ENCODE measurements around the gene KLHL6.

The KLHL6 gene

DNA sequence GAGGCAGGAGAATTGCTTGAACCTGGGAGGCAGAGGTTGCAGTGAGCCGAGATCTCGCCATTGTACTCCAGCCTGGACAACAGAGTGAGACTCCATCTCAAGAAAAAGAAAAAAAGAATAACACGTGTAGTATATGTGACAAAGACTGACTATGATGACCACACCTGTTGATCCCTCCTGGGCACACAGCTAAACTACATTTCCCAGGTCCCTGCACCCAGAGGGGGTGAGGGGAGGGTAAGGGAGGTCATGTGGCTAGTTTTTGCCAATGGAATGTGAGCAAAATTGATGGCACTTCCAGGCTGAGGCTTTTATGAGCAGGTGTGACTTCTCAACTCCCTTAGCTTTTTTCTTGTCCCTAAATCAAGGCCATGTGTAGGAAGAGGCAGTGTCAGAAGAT is 58.2 kb downstream of the KLHL6 start:
- Histone ChIP-seq H3K27me3 (ENCODE audit: insufficient read depth, low read length) (no peaks in the 10 kb centered on the region), H3K9ac (ENCODE audit: low read depth, low read length) (no peak overlapping the region), H3K4me3 (ENCODE audit: low read length) (no peak overlapping the region), H3K4me1 (ENCODE audit: insufficient read depth, low read length) (no peaks in the 10 kb centered on the region), H3K27ac (ENCODE audit: low read length) (no peak overlapping the region), H3K36me3 (ENCODE audit: insufficient read depth, low read depth, low read length) (no peaks in the 10 kb centered on the region), H3K9me3 (ENCODE audit: insufficient read depth, low read depth, low read length) (no peaks in the 10 kb centered on the region)

DNA sequence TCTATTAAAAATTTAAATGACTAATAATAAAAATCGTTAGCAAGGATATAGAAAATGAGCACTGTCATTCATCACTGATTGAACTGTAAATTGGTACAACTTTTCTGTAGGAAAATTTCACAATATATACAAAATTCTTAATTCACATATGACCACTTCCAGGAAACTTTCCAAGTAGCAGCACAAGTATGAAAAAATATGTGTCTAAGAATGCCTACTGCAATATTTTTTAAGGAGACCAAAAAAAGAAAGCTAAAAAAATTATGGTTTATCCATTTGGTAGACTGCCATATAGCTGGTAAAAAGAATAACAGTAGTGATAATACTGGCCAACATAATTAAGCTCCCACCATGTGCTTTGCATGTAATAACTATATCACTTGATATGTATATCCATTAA is 59.2 kb downstream of the KLHL6 start:
- no peaks in the 10 kb centered on the region for H3K36me3 ChIP-seq (ENCODE audit: insufficient read depth, low read depth, low read length)
- no peaks in the 10 kb centered on the region for H3K4me1 ChIP-seq (ENCODE audit: insufficient read depth, low read length)
- H3K9me3 ChIP-seq (ENCODE audit: insufficient read depth, low read depth, low read length) = no peaks in the 10 kb centered on the region
- H3K4me3 ChIP-seq (ENCODE audit: low read length) = no peak overlapping the region
- H3K27ac ChIP-seq (ENCODE audit: low read length) = no peak overlapping the region
- H3K9ac ChIP-seq (ENCODE audit: low read depth, low read length) = no peak overlapping the region
- no peaks in the 10 kb centered on the region for H3K27me3 ChIP-seq (ENCODE audit: insufficient read depth, low read length)

GRCh38 chr3:183494341-183494740 is 61.2 kb downstream of the KLHL6 start:
- Histone ChIP-seq H3K27me3 (ENCODE audit: insufficient read depth, low read length) (no peaks in the 10 kb centered on the region), H3K9me3 (ENCODE audit: insufficient read depth, low read depth, low read length) (no peaks in the 10 kb centered on the region), H3K4me3 (ENCODE audit: low read length) (no peak overlapping the region), H3K9ac (ENCODE audit: low read depth, low read length) (no peak overlapping the region), H3K36me3 (ENCODE audit: insufficient read depth, low read depth, low read length) (no peaks in the 10 kb centered on the region), H3K27ac (ENCODE audit: low read length) (no peak overlapping the region), H3K4me1 (ENCODE audit: insufficient read depth, low read length) (peaks cover 3% of the 10 kb centered on the region; the same call in 1 of the 2 replicates)

GRCh38 chr3:183493296-183494045 is 62.0 kb downstream of the KLHL6 start:
- Histone ChIP-seq H3K36me3 (ENCODE audit: insufficient read depth, low read depth, low read length) (no peaks in the 10 kb centered on the region), H3K9ac (ENCODE audit: low read depth, low read length) (no peak overlapping the region), H3K9me3 (ENCODE audit: insufficient read depth, low read depth, low read length) (no peaks in the 10 kb centered on the region)

DNA sequence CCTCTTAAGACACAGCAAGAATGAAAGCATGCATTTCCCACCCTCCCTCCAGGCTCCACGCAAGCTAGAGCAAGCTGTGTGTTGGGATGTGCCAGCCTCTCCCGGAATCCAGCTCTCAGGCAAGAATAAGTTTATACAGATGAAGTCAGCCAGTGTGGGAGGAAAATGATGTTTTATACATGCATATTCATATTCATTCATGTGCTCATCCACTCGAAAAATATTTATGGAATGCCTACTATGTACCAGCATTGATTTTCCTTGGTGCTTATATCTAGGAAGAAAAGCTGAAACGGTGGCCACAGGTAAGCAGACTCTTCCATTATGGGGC is 62.7 kb downstream of the KLHL6 start:
- H3K4me1 ChIP-seq (ENCODE audit: insufficient read depth, low read length) = peaks cover 3% of the 10 kb centered on the region; the same call in 1 of the 2 replicates
- no peaks in the 10 kb centered on the region for H3K9me3 ChIP-seq (ENCODE audit: insufficient read depth, low read depth, low read length)
- H3K4me3 ChIP-seq (ENCODE audit: low read length) = no peak overlapping the region
- no peak overlapping the region for H3K9ac ChIP-seq (ENCODE audit: low read depth, low read length)
- no peaks in the 10 kb centered on the region for H3K27me3 ChIP-seq (ENCODE audit: insufficient read depth, low read length)
- no peak overlapping the region for H3K27ac ChIP-seq (ENCODE audit: low read length)
- no peaks in the 10 kb centered on the region for H3K36me3 ChIP-seq (ENCODE audit: insufficient read depth, low read depth, low read length)

More at GRCh38 chr3:183493296-183494045, 62.0 kb downstream of the KLHL6 start:
- H3K4me1 ChIP-seq (ENCODE audit: insufficient read depth, low read length) = peaks cover 3% of the 10 kb centered on the region; the same call in 1 of the 2 replicates
- H3K27me3 ChIP-seq (ENCODE audit: insufficient read depth, low read length) = no peaks in the 10 kb centered on the region
- H3K27ac ChIP-seq (ENCODE audit: low read length) = no peak overlapping the region
- H3K4me3 ChIP-seq (ENCODE audit: low read length) = no peak overlapping the region

GRCh38 chr3:183491923-183492848 is 63.3 kb downstream of the KLHL6 start:
- H3K27me3 ChIP-seq (ENCODE audit: insufficient read depth, low read length) = no peaks in the 10 kb centered on the region
- no peak overlapping the region for H3K9ac ChIP-seq (ENCODE audit: low read depth, low read length)
- H3K36me3 ChIP-seq (ENCODE audit: insufficient read depth, low read depth, low read length) = no peaks in the 10 kb centered on the region
- H3K4me3 ChIP-seq (ENCODE audit: low read length) = no peak overlapping the region
- no peak overlapping the region for H3K27ac ChIP-seq (ENCODE audit: low read length)
- peaks cover 3% of the 10 kb centered on the region; the same call in 1 of the 2 replicates for H3K4me1 ChIP-seq (ENCODE audit: insufficient read depth, low read length)
- no peaks in the 10 kb centered on the region for H3K9me3 ChIP-seq (ENCODE audit: insufficient read depth, low read depth, low read length)

- H3K4me3 ChIP-seq (ENCODE audit: low read length) = no peak overlapping the region
- H3K9me3 ChIP-seq (ENCODE audit: insufficient read depth, low read depth, low read length) = no peaks in the 10 kb centered on the region
- no peaks in the 10 kb centered on the region for H3K36me3 ChIP-seq (ENCODE audit: insufficient read depth, low read depth, low read length)
- H3K27ac ChIP-seq (ENCODE audit: low read length) = no peak overlapping the region
- H3K4me1 ChIP-seq (ENCODE audit: insufficient read depth, low read length) = peaks cover 5% of the 10 kb centered on the region; the same call in 1 of the 2 replicates
- H3K27me3 ChIP-seq (ENCODE audit: insufficient read depth, low read length) = no peaks in the 10 kb centered on the region
- no peak overlapping the region for H3K9ac ChIP-seq (ENCODE audit: low read depth, low read length)
These were observed 64.2 kb downstream of the KLHL6 start for GRCh38 chr3:183491109-183491922.

DNA sequence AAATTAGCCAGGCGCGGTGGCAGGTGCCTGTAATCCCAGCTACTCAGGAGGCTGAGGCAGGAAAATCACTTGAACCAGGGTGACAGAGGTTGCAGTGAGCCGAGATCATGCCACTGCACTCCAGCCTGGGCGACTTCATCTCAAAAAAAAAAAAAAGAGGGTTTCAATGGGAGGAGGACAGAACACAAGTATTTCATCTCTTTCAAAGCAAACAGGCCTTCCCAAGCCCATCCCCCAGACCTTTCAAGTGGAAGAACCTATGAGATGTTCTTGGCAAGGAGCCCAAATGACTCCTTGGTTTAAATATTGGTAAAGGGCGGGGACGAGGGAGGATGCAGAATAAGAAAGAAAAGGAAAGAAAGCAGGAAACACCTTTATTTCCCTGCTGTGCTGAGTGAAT is 64.9 kb downstream of the KLHL6 start:
- H3K27me3 ChIP-seq (ENCODE audit: insufficient read depth, low read length) = no peaks in the 10 kb centered on the region
- no peak overlapping the region for H3K4me3 ChIP-seq (ENCODE audit: low read length)
- no peaks in the 10 kb centered on the region for H3K36me3 ChIP-seq (ENCODE audit: insufficient read depth, low read depth, low read length)
- no peaks in the 10 kb centered on the region for H3K9me3 ChIP-seq (ENCODE audit: insufficient read depth, low read depth, low read length)
- peaks cover 10% of the 10 kb centered on the region; the same call in 1 of the 2 replicates for H3K4me1 ChIP-seq (ENCODE audit: insufficient read depth, low read length)
- no peak overlapping the region for H3K27ac ChIP-seq (ENCODE audit: low read length)
- H3K9ac ChIP-seq (ENCODE audit: low read depth, low read length) = no peak overlapping the region

GRCh38 chr3:183490211-183490601 is 65.3 kb downstream of the KLHL6 start:
- Histone ChIP-seq H3K4me3 (ENCODE audit: low read length) (no peak overlapping the region), H3K4me1 (ENCODE audit: insufficient read depth, low read length) (peaks cover 11% of the 10 kb centered on the region; the same call in 1 of the 2 replicates), H3K9me3 (ENCODE audit: insufficient read depth, low read depth, low read length) (no peaks in the 10 kb centered on the region), H3K9ac (ENCODE audit: low read depth, low read length) (no peak overlapping the region), H3K27me3 (ENCODE audit: insufficient read depth, low read length) (no peaks in the 10 kb centered on the region), H3K36me3 (ENCODE audit: insufficient read depth, low read depth, low read length) (no peaks in the 10 kb centered on the region), H3K27ac (ENCODE audit: low read length) (no peak overlapping the region)

DNA sequence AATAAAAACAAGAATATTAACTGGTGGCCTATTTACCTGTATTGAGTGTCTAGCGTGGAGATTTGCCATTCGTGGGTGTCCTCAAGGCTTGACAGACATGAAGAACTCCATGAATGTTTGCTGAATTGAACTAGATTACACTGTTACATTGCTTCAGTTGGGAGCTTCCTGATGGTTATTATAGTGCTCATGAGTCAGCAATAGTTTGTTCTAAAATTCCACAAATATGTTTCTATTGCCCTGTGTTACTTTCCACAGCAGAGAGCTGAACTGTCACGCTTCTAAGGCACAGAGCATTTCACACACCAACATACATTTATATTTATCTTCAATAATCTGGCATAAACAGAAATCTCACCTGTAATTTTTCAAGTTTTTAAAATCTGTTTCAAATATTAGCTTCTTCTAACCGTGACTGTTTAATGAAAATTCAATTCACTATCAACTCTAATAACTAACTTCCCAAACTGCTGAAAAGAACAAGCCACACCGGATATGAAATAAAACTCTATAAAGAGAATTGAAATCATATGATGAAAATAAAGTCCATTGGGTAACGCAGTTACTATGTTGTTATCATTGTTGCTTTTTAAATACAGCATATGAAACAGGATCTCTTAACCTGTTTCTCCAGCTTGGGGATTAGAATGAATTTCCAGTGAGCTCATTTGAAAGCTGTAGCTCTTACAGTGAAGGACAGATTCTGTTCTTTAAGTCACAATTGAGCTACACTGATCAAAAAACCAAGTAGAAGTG is 65.9 kb downstream of the KLHL6 start:
- no peak overlapping the region for H3K9ac ChIP-seq (ENCODE audit: low read depth, low read length)
- no peaks in the 10 kb centered on the region for H3K9me3 ChIP-seq (ENCODE audit: insufficient read depth, low read depth, low read length)
- H3K27me3 ChIP-seq (ENCODE audit: insufficient read depth, low read length) = no peaks in the 10 kb centered on the region
- no peak overlapping the region for H3K4me3 ChIP-seq (ENCODE audit: low read length)
- peaks cover 11% of the 10 kb centered on the region; the same call in 1 of the 2 replicates for H3K4me1 ChIP-seq (ENCODE audit: insufficient read depth, low read length)
- H3K27ac ChIP-seq (ENCODE audit: low read length) = no peak overlapping the region
- H3K36me3 ChIP-seq (ENCODE audit: insufficient read depth, low read depth, low read length) = no peaks in the 10 kb centered on the region

- no peaks in the 10 kb centered on the region for H3K36me3 ChIP-seq (ENCODE audit: insufficient read depth, low read depth, low read length)
- H3K9ac ChIP-seq (ENCODE audit: low read depth, low read length) = no peak overlapping the region
- H3K4me1 ChIP-seq (ENCODE audit: insufficient read depth, low read length) = peaks cover 11% of the 10 kb centered on the region; the same call in 1 of the 2 replicates
- H3K9me3 ChIP-seq (ENCODE audit: insufficient read depth, low read depth, low read length) = no peaks in the 10 kb centered on the region
- H3K4me3 ChIP-seq (ENCODE audit: low read length) = no peak overlapping the region
- H3K27ac ChIP-seq (ENCODE audit: low read length) = no peak overlapping the region
- no peaks in the 10 kb centered on the region for H3K27me3 ChIP-seq (ENCODE audit: insufficient read depth, low read length)
These were observed 67.2 kb downstream of the KLHL6 start for GRCh38 chr3:183488343-183488742.

Measured in iPS-20b (cell line).